Upper lobe of left lung (tissue), 6 donors: ENCODE data around the gene RPS2. TPM values are rescaled to one million over a fixed set of nuclear protein-coding genes. Genes with fewer than 3 reads are reported as not detected.

ENCODE experiments used
- ATAC-seq, 2 donors: fragments of 200-7000 bp; cut with Tn5 transposase; one replicate each; pipeline ENCODE4 v1.9.1; 2022; ENCODE audit warnings: mild to moderate bottlenecking in 2 of 2, moderate library complexity in 2 of 2; ENCODE audit not compliant: low FRiP score in 2 of 2
- DNase-seq, 2 donors: peaks; one replicate each; pipeline ENCODE4 v3.0.0-alpha.2; 2019 to 2020
- H3K27ac ChIP-seq, 4 donors: fragments of 200-600 bp; sonication (generic); one replicate each; pipeline ENCODE4 v1.5.1; 2016 to 2019
- H3K27me3 ChIP-seq, 4 donors: fragments of 200-600 bp; sonication (generic); one replicate each; pipeline ENCODE4 v1.5.1; 2017 to 2019
- H3K36me3 ChIP-seq, 4 donors: fragments of 200-600 bp; sonication (generic); one replicate each; pipeline ENCODE4 v1.5.1; 2016 to 2019
- H3K4me1 ChIP-seq, 4 donors: fragments of 200-600 bp; sonication (generic); one replicate each; pipeline ENCODE4 v1.5.1; 2018 to 2019
- H3K4me3 ChIP-seq, 4 donors: fragments of 200-600 bp; sonication (generic); one replicate each; pipeline ENCODE4 v1.5.1; 2017 to 2019; ENCODE audit warnings: mild to moderate bottlenecking in 2 of 4, moderate library complexity in 1 of 4
- H3K9me3 ChIP-seq, 4 donors: fragments of 200-600 bp; sonication (generic); one replicate each; pipeline ENCODE4 v1.5.1; 2018 to 2019
- CTCF ChIP-seq, 6 experiments: fragments of 450-650 bp in 4 of 6; fragments of 200-600 bp in 2 of 6; sonication (generic) in 2 of 6; IDR thresholded peaks; one replicate each; pipeline ENCODE4 v1.5.1; 2016 to 2019; ENCODE audit warnings: antibody characterized with exemption in 6 of 6
- EP300 ChIP-seq, 4 donors: sonication (generic); formaldehyde crosslinking; IDR thresholded peaks; one replicate each; pipeline ENCODE4 v1.5.1; 2017; ENCODE audit warnings: antibody characterized with exemption in 4 of 4, control low read depth in 2 of 4
- POLR2A ChIP-seq, 4 donors: fragments of 450-650 bp; IDR thresholded peaks; one replicate each; pipeline ENCODE4 v1.5.1; 2016 to 2017; ENCODE audit warnings: antibody characterized with exemption in 4 of 4, mild to moderate bottlenecking in 2 of 4
- POLR2AphosphoS5 ChIP-seq, 2 donors: sonication (generic); formaldehyde crosslinking; IDR thresholded peaks; one replicate each; pipeline ENCODE4 v1.5.1; 2017; ENCODE audit warnings: antibody characterized with exemption in 2 of 2
- WGBS, 2 donors: methylation state at CpG; one replicate each; pipeline ENCODE4 v1.1.5; 2017 to 2018; 5-methylcytosine and 5-hydroxymethylcytosine counted together
- total RNA-seq, 6 donors: library from RNA; depleted of rRNA in 4 of 6; stranded (reverse); fragments of >200 nt in 4 of 6; gene quantifications; one replicate each; pipeline versions ENCODE4 v1.1.0 to v1.2.1, GENCODE V29; 2016 to 2021
- donor health status: DM: no; HTN: no; CAD: no; lungs with moderate emphysema.
- donor health status: DM: no; HTN: yes; CAD: no; lungs with severe emphysema.

Gene RPS2
- total RNA-seq, 6 donors from 2014 or later: 1,128 to 1,943 (median 1,579) TPM

GRCh38 chr16:1985466-1986150 is 21.0 kb upstream of the RPS2 start:
- peak in 1 of 2 donors; percentile 53 for DNase-seq
- Histone ChIP-seq H3K9me3 (no peaks in the 10 kb centered on the region), H3K4me1 (peaks cover 27 to 51% (median 31%) of the 10 kb centered on the region in 4 donors), H3K27ac (no peak overlapping the region), H3K36me3 (peaks cover 0 to 18% (median 16%) of the 10 kb centered on the region in 4 donors), H3K4me3 (no peak overlapping the region), H3K27me3 (peaks cover 0 to 26% (median 15%) of the 10 kb centered on the region in 4 donors)
- no peak for ATAC-seq
- no peak for TF ChIP-seq CTCF (IDR thresholded peaks at IDR 0.05)
- no peak for TF ChIP-seq POLR2AphosphoS5 (IDR thresholded peaks at IDR 0.05)
- TF ChIP-seq POLR2A (IDR thresholded peaks at IDR 0.05): no peak
- no peak for TF ChIP-seq EP300 (IDR thresholded peaks at IDR 0.05)
- WGBS, 2 donors: 94% methylated on average over 8 to 14 of the region's 14 CpGs

- peaks cover 17 to 51% (median 29%) of the 10 kb centered on the region in 4 donors for H3K4me1 ChIP-seq
- ATAC-seq (peak in 1 of 2 donors; percentile 3), DNase-seq (no peak)
- H3K36me3 ChIP-seq: peaks cover 0 to 18% (median 16%) of the 10 kb centered on the region in 4 donors
- H3K27me3 ChIP-seq: peaks cover 0 to 26% (median 16%) of the 10 kb centered on the region in 4 donors
- no peaks in the 10 kb centered on the region for H3K9me3 ChIP-seq
- peak overlapping the region; percentile 84 to 96 (median 88) for H3K4me3 ChIP-seq
- TF ChIP-seq POLR2AphosphoS5 (IDR thresholded peaks at IDR 0.05) (no peak), CTCF (IDR thresholded peaks at IDR 0.05) (no peak), EP300 (IDR thresholded peaks at IDR 0.05) (no peak), POLR2A (IDR thresholded peaks at IDR 0.05) (no peak)
- 17 to 37% methylated on average over 17 to 39 of the region's 58 CpGs for WGBS, 2 donors
- H3K27ac ChIP-seq: peak overlapping the region; percentile 80 to 88 (median 86)
Measured at GRCh38 chr16:1984347-1985225, 20.0 kb upstream of the RPS2 start.

GRCh38 chr16:1983544-1984346 is 19.1 kb upstream of the RPS2 start, which contains the start of gene GFER:
TSS of gene GFER (plus strand) at chr16:1984193. CDS start at chr16:1984219, 26 bp downstream.
- 2% methylated on average over 30 of the region's 109 CpGs; no CpG with 5 or more reads in 1 of the 2 donors for WGBS, 2 donors
- peak in 2 of 4 donors; percentile 65 to 79 for TF ChIP-seq POLR2A (IDR thresholded peaks at IDR 0.05)
- TF ChIP-seq POLR2AphosphoS5 (IDR thresholded peaks at IDR 0.05): peak in 1 of 2 donors; percentile 70
- peak in 5 of 6 experiments; percentile 21 to 60 (median 53) for TF ChIP-seq CTCF (IDR thresholded peaks at IDR 0.05)
- no peak for TF ChIP-seq EP300 (IDR thresholded peaks at IDR 0.05)

GRCh38 chr16:1982991-1983543 is 18.4 kb upstream of the RPS2 start:
- ATAC-seq: no peak
- peaks cover 15 to 57% (median 28%) of the 10 kb centered on the region in 4 donors for H3K4me1 ChIP-seq
- TF ChIP-seq POLR2AphosphoS5 (IDR thresholded peaks at IDR 0.05) (no peak), EP300 (IDR thresholded peaks at IDR 0.05) (no peak), CTCF (IDR thresholded peaks at IDR 0.05) (no peak), POLR2A (IDR thresholded peaks at IDR 0.05) (no peak)

More at GRCh38 chr16:1983544-1984346, 19.1 kb upstream of the RPS2 start, which contains the start of gene GFER:
- Histone ChIP-seq H3K27me3 (peaks cover 0 to 24% (median 10%) of the 10 kb centered on the region in 4 donors), H3K9me3 (no peaks in the 10 kb centered on the region), H3K27ac (peak within 1 kb of the TSS; percentile 80 to 88 (median 86)), H3K36me3 (peaks cover 0 to 22% (median 17%) of the 10 kb centered on the region in 4 donors), H3K4me3 (peak within 1 kb of the TSS; percentile 84 to 96 (median 88)), H3K4me1 (peaks cover 15 to 51% (median 27%) of the 10 kb centered on the region in 4 donors)
- peak; percentile 92 to 98 for DNase-seq
- ATAC-seq: peak; percentile 91 to 97

More at GRCh38 chr16:1982991-1983543, 18.4 kb upstream of the RPS2 start:
- Histone ChIP-seq H3K36me3 (peaks cover 0 to 28% (median 23%) of the 10 kb centered on the region in 4 donors), H3K27ac (peak overlapping the region; percentile 80 to 88 (median 86)), H3K27me3 (peaks cover 0 to 24% (median 10%) of the 10 kb centered on the region in 4 donors), H3K4me3 (peak overlapping the region in 3 of 4 donors; percentile 84 to 96 (median 88)), H3K9me3 (no peaks in the 10 kb centered on the region)
- no peak for DNase-seq
- 25 to 26% methylated on average over 19 of the region's 19 CpGs for WGBS, 2 donors
